Activated T-cell treated with anti-CD3 and anti-CD28 coated beads, Interleukin-2, amount 50 U/mL, for 1 hour (primary cell): ENCODE data around the gene EPHB3.

Source experiments
- DNase-seq: peaks from one replicate; pipeline ENCODE4 v3.0.0-alpha.2; 2020

The EPHB3 gene

DNA sequence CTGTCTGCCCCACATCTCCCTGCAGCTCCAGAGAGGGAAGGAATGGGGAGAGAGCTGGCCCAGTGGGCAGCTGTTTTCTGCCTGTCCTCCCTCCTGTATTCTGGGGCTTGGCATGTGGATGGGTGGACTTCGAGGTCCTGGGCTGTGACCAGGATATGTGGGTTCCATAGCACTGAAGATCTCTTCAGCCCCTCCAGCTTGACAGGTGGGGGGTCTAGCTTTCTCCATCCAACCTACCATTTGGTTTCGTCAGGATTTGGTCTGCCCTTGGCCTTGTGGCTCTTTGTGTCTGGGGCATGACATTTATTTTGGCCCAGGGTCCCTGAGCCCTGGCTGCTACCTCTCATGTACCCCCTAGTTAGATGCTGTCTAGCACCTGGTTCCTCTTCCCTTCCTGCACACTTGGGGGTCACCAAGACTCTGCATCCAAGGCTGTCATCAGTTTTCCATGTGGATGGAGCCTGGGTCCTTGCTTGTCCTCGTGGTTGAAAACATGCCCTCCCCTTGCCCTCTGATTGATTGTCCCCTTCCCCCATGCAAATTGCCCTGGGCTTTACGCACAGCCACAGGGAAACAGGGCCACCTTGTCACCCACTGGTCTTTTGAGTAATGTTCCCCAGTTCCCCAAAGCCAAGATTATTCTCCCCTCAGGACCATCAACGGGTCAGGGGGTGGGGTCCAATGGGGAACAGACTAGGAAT, 3.2 kb downstream of the EPHB3 start:
- DNase-seq: no peak

DNA sequence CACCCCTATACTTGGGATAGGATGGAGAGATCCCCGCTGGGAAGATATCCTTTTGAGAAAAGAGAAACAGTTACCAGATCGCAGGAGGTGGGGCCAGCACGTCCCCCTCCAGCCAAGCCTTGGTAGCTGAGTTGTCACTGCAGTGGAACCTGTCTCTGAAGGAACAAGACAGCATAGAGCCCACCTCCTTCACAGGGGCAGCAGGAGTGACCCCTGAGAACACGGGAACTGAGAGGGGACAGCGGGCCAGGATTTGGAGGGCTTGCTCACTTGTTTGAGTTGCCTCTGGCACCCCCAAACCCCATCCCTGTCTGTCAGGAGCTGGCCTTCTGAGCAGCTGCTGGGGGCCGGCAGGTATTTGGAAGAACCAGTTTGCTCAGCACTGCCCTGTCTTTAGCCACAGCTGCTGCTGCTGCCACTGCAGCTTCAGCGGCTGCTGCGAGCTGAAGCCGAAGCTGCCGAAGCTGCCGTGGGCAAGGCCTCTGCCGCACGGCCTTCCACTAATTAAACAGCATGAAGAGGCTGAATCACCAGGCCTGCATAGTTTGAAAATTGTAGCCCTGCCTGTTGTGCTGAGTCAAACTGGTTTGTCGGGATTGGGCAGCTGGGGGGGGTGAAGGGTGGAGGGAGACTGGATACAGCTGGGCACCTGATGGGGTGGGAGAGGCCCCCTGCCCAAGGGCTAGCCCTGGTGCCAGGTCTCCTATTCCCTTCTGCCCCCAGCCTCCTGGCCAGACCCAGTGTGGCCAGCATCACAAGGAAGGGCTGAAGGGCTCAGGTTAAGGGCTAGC, 4.0 kb downstream of the EPHB3 start:
- DNase-seq: no peak

DNA sequence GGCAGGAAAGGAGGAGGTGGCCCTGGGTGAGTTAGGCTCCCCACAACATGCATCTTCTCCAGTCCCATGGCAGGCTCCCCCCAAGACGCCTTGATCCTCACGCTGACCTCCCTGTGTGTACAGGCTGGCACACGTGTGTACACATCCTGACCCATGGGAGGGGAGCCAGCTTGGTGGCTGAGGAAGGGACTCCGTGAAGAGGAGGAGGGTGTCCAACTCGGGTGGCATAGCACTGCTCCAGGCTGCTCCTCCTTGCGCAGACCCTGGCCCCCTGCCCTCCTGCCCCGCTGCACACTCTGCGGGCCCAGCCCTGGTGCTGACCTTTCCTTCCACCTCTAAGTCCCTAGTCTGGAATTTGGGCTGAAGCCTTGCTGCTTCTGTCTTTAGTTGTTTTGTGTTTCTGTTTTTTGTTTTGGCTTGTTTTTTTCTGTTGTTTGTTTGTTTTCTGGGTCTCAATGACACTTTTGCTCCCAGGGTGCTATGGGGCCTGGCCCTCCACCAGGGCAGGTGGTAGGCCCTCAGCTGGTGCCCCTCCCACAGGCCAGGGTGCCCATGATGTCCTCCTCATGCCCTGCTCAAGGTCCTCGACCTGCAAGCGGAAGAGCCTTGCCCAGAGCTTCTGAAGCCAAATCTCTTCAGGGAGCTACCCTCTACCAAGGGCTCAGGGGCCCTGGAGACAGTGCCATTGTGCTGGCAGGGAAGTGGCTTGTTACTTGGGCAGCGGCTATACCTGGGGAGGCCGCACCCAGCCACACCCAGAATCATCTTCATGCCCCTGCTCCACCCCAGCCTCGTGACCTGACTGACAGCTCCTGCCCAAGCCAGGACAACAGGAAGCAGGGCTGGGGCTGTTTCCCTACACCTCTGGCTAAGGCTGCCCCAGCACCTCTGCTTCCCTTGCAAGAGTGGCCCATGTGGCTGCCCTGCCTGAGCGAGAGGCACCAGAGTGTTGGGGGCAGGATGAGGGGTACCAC, 5.1 kb downstream of the EPHB3 start:
- no peak for DNase-seq

DNA sequence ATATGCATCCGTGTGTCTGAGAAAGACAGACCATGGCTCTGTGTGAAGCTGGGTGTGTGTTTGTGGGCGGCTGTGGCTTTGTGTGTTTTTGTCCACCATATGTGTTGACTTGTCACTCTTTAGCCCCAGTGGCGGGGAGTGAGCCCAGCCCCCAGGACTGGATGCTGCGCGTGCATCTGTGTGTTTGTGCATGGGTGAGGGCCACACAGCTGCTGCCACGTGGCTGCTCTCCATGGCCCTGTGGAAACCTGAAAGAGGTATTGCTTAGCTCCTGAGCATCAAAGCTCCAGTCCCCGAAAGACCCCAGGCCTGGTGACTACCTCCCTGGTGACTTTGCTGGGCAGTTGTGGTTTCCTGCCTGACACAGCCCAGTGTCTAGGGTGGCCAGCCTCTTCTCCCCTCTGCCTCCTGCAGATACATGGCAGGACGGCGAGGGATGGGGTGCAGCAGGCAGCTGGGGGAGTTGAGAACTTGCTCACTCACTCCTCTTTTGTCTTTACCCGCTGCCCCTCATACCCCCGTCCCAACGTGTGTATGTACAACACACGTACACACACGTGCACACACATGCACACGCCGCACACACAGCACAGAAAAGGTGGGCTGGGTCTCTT, 6.5 kb downstream of the EPHB3 start:
- DNase-seq: no peak

DNA sequence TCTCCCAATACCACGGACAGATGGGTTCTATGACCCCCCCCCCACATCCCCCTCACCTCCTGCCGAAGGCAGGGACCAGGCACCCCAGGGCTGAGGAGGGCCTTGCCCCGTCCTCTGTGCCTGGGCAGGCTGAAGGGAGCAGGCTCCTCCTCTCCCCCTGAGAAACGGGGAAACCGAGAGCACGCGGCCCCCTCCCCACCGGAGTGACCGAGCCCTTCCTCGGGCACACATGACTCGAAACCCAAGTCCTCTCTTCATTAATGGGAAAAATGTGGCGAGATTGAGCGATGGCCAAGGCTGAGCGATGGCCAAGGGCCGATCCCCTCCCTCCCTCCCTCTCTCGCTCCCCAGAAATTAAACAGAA, 7.0 kb downstream of the EPHB3 start:
- DNase-seq: no peak

DNA sequence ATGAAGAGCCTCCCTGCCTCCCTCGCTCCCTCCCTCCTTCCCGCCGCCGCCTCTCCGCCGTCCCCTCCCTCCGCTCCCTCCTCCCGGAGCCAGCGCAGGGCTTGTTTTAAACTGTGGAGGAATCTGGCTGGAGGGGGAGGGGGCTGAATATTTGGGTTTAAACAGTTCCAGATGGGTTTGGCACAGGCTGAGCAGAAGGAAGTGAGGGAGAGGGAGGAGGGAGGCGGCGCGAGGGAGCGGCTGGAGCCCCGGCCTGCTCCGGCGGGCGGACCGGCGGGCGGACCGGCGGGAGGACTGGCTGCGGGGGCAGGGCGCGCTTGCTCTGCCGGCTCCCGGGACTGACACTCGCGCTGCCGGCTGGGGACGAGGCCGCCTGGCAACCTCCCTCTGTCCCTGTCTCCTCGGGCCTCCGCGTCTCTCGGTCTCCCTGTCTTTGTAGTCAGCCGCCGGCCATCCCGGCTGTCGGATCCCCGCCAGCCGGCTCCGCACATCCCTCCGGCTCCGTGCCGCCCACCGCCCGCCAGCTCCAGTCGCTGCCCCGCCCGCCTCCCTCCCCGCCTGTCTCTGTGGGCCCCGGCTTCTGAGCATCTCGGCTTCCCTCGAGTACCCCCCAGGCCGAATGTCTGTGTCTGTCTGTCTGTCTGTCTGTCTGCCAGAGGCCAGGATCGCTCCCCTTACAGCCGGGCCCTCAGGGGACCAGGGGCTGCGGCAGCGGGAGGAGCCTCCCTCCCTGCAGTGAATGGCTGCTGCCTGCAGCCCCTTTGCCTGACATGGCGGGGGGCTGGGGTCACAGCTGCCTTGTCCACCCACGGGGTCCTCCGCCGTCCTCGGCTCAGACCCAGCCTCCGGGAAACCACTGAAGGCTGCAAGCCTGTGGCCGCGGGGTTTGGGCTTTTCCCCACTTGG, 7.6 kb downstream of the EPHB3 start:
- peak; percentile 35 for DNase-seq

DNA sequence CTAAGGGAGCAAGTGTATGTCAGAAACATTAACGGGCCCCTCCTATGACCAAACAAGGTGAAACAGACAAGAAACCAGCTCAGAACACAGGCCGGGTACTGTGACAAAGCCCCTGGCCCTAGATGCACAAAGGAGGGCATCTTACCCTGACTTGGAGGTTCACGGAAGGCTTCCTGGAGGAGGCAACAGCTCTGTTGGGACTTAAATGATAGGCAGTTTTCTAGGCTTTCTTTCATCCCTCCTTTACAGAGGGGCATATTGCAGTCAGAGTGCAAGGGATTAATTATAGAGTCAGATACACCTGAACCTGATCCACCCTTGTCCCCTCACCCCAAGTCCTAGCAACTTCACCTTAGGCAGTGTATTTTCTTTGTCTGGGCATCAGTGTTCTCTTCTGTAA, 8.4 kb downstream of the EPHB3 start:
- no peak for DNase-seq

DNA sequence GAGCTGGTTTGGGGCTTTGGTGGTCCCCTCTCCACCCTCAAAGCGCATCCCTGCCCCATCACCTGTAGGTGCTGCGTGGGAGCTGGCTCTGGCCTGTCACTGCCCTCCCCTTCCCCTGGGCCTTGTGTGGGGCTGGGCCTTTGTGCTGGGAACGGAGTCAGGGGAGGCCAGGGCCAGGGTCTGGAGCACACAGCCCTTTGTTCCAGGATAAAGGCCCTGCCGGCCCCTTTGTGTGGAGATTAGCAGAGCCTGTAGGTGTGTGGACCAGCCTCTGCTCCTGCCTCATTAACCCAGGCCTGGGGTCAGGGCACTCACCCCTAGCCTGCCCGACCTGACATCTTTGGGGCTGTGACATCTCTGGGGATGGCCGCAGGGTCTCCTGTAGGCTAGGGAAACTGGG, 8.9 kb downstream of the EPHB3 start:
- DNase-seq: no peak

DNA sequence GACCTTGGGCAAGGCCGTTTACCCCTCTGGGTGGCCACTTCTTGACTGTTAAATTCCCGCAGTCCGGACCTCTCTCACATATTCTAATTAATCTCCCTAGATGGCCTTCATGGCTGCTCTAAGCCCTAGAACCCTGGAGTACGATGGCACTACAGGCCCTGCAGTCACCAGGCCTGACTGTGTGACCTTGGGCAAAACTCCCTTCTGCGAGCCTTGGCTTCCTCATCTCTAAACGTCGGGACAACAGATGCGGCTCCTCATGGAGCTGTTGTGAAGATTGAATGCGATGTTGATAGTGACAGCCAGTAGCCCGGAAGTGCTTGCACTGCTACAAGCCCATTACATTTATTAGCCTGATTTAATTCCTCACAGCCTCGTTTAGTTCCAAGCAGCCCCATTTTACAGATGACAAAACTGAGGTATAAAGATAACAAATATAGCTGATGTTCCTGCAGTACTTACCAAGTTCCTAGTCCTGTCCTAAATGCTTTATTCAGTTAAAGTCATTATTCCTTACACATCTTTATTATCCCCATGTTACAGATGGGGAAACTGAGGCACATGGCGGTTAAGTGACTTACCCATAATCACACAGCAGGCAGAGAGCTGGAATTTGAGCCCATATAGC, 10.3 kb downstream of the EPHB3 start:
- DNase-seq: no peak

DNA sequence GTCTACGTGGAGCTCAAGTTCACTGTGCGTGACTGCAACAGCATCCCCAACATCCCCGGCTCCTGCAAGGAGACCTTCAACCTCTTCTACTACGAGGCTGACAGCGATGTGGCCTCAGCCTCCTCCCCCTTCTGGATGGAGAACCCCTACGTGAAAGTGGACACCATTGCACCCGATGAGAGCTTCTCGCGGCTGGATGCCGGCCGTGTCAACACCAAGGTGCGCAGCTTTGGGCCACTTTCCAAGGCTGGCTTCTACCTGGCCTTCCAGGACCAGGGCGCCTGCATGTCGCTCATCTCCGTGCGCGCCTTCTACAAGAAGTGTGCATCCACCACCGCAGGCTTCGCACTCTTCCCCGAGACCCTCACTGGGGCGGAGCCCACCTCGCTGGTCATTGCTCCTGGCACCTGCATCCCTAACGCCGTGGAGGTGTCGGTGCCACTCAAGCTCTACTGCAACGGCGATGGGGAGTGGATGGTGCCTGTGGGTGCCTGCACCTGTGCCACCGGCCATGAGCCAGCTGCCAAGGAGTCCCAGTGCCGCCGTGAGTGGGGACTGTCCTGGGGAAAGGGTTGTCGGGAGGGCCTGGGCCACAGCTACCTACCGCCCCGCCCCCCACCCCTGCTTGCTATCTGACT, 11.2 kb downstream of the EPHB3 start:
- DNase-seq: no peak

DNA sequence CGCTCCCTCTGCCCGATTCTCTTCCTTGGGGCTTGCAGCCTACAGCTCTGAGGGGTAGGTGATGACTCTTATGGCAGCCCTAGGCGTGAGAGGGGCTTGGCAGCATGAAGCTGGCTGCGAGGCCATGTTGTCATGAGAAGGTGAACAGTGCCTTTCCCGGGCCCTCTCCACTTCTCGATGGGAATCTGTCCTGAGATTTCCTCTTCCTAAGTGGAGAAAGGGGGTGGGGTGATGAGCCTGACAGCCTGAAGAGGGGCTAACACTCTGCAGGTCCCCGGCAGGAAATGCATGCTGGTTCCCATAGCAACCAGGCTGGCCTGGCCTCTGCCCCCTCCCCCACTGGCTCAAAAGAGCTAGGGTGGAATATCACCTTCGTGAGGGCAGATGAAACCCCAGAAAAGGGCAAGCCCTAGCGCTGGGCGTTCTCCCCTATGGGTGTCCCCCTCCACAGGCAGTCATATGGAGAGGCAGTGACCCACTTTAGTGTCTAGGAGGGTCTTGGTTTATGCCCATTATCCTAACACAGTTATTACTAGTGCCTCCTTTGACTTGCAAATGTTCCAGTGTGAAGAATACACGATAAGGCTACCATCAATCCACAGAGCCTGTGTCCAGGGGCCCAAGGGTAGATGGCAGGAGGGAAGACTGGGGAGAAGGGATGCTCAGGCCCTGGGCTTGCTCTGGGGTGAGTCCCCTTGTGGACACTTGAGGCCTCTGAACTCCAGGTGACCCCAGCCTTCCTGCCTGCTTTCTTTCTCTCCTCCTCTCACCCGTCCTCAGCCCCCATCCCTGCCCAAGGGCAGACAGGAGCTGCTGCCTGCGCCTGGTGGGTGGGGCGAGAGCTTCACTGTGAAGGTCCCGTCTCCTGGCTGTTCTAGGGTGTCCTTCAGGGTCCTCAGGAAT, 13.2 kb downstream of the EPHB3 start:
- no peak for DNase-seq

DNA sequence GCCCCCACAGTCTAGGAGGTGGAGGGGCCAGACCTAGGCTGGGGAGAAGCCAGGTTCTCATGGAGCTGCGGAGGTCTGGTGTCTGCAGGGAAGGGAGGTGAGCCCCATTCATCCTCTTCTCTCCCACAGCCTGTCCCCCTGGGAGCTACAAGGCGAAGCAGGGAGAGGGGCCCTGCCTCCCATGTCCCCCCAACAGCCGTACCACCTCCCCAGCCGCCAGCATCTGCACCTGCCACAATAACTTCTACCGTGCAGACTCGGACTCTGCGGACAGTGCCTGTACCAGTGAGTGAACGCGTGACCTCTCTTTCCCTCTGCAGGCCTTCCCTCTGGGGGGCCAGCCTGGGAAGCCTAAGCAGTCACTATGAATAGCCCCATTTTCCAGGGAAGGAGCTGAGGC, 14.1 kb downstream of the EPHB3 start:
- DNase-seq: no peak

DNA sequence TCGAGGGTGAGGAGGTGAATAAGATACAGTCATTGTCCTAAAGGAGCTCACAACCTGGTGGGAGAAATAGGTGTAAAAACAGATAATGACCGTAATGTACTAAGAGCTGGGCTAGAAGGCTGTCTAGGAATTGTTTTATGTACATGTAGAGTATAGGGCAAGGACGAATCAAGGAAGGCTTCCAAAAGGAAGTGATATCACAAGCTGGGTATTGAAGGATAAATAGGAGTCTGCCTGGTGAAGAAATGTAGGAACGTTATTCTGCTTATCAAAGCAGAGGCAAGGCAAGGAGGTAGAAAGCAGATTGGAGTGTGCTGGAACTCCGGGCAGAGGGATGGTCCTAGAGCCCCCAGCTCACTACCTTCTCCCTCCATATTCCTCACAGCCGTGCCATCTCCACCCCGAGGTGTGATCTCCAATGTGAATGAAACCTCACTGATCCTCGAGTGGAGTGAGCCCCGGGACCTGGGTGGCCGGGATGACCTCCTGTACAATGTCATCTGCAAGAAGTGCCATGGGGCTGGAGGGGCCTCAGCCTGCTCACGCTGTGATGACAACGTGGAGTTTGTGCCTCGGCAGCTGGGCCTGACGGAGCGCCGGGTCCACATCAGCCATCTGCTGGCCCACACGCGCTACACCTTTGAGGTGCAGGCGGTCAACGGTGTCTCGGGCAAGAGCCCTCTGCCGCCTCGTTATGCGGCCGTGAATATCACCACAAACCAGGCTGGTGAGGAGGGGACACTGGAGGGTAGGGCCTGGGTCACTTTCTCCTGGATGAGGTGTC, 15.1 kb downstream of the EPHB3 start:
- DNase-seq: no peak

DNA sequence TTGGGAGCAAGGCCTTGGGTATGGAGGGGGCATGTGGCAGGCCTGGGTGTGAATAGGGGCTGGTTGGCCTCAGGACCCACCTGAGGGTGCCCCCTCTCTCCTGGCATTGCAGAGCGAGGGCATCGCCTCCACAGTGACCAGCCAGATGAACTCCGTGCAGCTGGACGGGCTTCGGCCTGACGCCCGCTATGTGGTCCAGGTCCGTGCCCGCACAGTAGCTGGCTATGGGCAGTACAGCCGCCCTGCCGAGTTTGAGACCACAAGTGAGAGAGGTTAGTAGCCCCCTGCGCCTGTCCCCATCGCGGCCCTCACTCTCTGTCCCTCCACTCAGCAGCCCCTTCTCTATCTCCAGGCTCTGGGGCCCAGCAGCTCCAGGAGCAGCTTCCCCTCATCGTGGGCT, 16.0 kb downstream of the EPHB3 start:
- no peak for DNase-seq

DNA sequence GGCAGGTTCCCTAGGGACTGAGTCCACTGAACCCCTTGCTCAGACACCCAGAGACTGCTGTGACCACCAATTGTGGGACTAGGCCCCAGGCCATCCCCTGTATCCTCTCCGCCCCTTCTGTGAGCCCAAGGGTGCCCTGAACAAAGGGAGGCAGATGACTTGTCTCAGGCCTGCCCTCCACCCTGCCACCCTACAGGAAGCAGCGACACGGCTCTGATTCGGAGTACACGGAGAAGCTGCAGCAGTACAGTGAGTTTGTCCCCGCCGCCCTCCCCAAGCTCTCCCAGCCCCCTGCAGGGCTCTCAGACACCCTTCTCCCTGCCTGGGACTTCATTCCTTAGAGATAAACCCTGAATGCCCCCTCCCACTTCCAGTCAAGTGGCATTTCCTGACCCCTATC, 16.6 kb downstream of the EPHB3 start:
- DNase-seq: no peak

DNA sequence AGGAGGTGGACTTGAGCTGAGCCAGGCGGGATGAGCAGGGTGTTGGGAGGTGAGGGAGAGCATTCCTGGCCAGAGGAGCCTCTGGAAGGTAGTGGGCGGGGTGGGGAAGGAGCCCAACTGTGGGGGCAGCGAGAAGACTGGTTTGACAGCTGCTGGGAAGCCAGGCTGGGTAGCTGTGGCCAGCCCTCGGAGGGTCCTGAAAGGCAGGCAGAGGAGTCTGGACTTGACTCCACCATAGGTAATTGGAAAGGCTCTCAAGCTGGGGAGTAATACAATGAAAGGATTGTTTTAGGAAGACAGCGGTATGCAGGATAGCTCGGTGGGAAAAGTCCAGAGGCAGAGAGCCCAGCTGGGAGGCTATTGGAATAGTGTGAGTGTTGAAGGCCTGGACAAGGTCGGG, 17.2 kb downstream of the EPHB3 start:
- no peak for DNase-seq

DNA sequence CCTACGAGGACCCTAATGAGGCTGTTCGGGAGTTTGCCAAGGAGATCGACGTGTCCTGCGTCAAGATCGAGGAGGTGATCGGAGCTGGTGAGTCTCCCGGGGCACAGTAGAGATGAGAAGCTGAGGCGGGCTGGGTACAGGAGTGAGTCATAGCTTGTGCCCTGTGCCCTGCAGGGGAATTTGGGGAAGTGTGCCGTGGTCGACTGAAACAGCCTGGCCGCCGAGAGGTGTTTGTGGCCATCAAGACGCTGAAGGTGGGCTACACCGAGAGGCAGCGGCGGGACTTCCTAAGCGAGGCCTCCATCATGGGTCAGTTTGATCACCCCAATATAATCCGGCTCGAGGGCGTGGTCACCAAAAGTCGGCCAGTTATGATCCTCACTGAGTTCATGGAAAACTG, 17.9 kb downstream of the EPHB3 start:
- DNase-seq: no peak

DNA sequence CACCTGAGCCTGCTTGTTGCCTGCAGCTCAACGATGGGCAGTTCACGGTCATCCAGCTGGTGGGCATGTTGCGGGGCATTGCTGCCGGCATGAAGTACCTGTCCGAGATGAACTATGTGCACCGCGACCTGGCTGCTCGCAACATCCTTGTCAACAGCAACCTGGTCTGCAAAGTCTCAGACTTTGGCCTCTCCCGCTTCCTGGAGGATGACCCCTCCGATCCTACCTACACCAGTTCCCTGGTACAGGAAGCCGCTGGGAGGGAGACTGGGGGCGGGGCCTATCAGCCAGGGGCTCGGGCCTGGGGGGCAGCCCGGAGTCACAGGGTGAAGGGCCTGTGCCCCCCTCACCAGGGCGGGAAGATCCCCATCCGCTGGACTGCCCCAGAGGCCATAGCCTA, 18.8 kb downstream of the EPHB3 start:
- no peak for DNase-seq

DNA sequence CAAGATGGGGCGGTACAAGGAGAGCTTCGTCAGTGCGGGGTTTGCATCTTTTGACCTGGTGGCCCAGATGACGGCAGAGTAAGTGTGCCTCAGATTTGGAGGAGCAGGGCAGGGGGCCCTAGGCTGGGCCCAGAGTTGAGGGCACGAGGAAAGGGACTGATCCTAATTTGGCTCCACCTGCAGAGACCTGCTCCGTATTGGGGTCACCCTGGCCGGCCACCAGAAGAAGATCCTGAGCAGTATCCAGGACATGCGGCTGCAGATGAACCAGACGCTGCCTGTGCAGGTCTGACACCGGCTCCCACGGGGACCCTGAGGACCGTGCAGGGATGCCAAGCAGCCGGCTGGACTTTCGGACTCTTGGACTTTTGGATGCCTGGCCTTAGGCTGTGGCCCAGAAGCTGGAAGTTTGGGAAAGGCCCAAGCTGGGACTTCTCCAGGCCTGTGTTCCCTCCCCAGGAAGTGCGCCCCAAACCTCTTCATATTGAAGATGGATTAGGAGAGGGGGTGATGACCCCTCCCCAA, 19.8 kb downstream of the EPHB3 start:
- no peak for DNase-seq
